ENCODE results near the gene ERLEC1.

GRCh38 chr2:53828331-53828730 lies 41.5 kb downstream of the ERLEC1 start:
- TF ChIP-seq CTCF (IDR thresholded peaks at IDR 0.05) (no peak), ZFX (IDR thresholded peaks at IDR 0.05; ENCODE audit: borderline replicate concordance) (no peak)

All from 22Rv1 (cell line).